ENCODE results near the gene YBX2.

YBX2 gene

GRCh38 chr17:7261379-7262191, 32.9 kb downstream of the YBX2 start:
- in situ Hi-C loops (cut with HindIII; ENCODE audit: low sequenced_read_pairs): no loop called here
- no peak for DNase-seq (ENCODE audit: low read depth)
- TF ChIP-seq CTCF (IDR thresholded peaks at IDR 0.05; ENCODE audit: low read depth, low read length, missing control alignments): no peak
- peak overlapping the region; percentile 27 for H3K4me3 ChIP-seq (ENCODE audit: low read depth, low read length)

- in situ Hi-C loops (cut with HindIII; ENCODE audit: low sequenced_read_pairs): no loop called here
- H3K4me3 ChIP-seq (ENCODE audit: low read depth, low read length): peak overlapping the region; percentile 27
- no peak for TF ChIP-seq CTCF (IDR thresholded peaks at IDR 0.05; ENCODE audit: low read depth, low read length, missing control alignments)
- DNase-seq (ENCODE audit: low read depth): no peak
Observed at GRCh38 chr17:7260651-7261378, 33.6 kb downstream of the YBX2 start.

GRCh38 chr17:7260151-7260550, 34.3 kb downstream of the YBX2 start:
- DNase-seq (ENCODE audit: low read depth): no peak
- no peak for TF ChIP-seq CTCF (IDR thresholded peaks at IDR 0.05; ENCODE audit: low read depth, low read length, missing control alignments)
- in situ Hi-C loops (cut with HindIII; ENCODE audit: low sequenced_read_pairs): no loop called here
- H3K4me3 ChIP-seq (ENCODE audit: low read depth, low read length): no peak overlapping the region

- DNase-seq (ENCODE audit: low read depth): no peak
- TF ChIP-seq CTCF (IDR thresholded peaks at IDR 0.05; ENCODE audit: low read depth, low read length, missing control alignments): no peak
- no peak overlapping the region for H3K4me3 ChIP-seq (ENCODE audit: low read depth, low read length)
- in situ Hi-C loops (cut with HindIII; ENCODE audit: low sequenced_read_pairs): no loop called here
Observed at GRCh38 chr17:7259555-7259889, 34.9 kb downstream of the YBX2 start.

DNA sequence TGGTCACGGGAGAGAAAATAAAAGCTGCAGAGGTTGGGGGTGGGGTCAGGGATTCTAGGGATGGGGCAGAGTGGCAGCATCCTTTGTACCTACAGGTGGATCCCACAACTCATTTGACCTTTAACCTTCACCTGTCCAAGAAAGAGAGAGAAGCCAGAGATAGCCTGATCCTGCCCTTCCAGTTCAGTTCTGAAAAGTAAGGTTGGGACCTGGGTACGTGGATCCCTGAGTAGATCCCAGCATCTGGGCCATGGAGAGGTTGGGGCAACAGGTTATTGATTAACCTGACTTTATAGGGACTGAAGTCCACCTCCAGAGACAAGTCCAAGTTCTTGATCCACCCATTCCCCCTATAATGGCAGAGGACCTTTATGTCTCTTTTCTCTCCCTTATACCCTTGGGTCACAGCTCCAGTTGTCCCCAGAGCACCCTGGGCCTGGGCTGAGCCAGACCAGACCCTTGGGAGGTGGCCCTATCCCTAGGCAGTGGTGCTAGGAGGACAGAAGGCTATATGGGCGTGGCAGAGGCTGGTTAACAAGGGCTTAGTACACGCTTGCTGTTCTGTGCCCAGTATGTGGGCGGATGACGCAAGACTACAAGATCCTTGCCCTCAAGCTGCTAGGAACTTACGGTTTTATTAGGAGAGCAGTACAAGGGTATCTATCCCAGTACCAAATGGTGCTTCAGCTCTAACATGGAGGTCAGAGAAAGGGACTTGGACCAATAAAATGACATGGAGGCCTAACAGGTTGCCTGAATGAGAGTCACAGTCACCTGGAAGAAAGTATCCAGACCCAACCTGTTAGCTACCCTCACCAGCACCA, 35.5 kb downstream of the YBX2 start:
- in situ Hi-C loops (cut with HindIII; ENCODE audit: low sequenced_read_pairs): no loop called here
- no peak for TF ChIP-seq CTCF (IDR thresholded peaks at IDR 0.05; ENCODE audit: low read depth, low read length, missing control alignments)
- DNase-seq (ENCODE audit: low read depth): no peak
- H3K4me3 ChIP-seq (ENCODE audit: low read depth, low read length): no peak overlapping the region

DNA sequence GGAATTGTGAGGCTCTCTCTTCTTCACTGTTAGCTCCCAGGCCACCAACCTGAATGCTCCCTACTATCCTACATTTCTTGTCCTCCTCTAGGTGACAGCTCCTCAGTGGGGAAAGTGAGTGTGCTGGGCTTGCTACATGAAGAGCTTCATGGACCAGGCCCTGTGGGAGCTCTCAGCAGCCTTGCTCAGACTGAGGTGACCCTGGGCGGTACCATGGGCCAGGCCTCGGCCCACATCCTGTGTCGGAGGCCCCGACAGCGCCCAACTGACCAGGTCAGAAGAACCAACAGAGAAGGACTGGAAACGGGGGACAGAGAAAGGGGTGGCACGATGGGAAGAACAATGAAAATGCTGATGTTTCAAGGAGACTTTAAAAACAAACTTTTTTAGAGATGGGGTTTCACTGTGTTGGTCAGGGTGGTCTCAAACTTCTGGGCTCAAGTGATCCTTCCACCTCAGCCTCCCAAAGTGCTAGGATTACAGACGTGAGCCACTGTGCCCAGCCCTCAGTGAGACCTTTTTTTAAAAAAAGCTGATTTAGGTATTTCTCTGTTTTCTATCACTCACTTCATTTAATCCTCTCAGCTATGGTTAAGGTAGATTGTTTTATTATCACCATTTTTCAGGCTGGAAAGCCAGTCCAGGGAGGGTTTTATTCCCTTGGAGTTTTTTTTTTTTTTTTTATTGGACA, 37.5 kb downstream of the YBX2 start:
- in situ Hi-C loops (cut with HindIII; ENCODE audit: low sequenced_read_pairs): no loop called here
- DNase-seq (ENCODE audit: low read depth): no peak
- H3K4me3 ChIP-seq (ENCODE audit: low read depth, low read length): no peak overlapping the region
- no peak for TF ChIP-seq CTCF (IDR thresholded peaks at IDR 0.05; ENCODE audit: low read depth, low read length, missing control alignments)
